Colonic mucosa (tissue), 4 donors: ENCODE data around the gene ASMTL. TPM values are rescaled to one million over a fixed set of nuclear protein-coding genes. Genes with fewer than 3 reads are reported as not detected.
"Not testable (repeated sequence)": the region's sequence is repeated elsewhere in the genome, so short reads cannot be mapped to it uniquely, and the experiment has no call there.

Source experiments
- DNase-seq: peaks from one replicate; pipeline ENCODE4 v3.0.0-alpha.2; 2020
- H3K27ac ChIP-seq: fragments of 200-600 bp; one replicate; pipeline ENCODE4 v1.8.0; 2021
- H3K27me3 ChIP-seq: fragments of 200-600 bp; one replicate; pipeline ENCODE4 v1.8.0; 2021
- H3K36me3 ChIP-seq: fragments of 200-600 bp; one replicate; pipeline ENCODE4 v1.8.0; 2021
- H3K4me1 ChIP-seq: fragments of 200-600 bp; one replicate; pipeline ENCODE4 v1.8.0; 2021; ENCODE audit warnings: mild to moderate bottlenecking
- H3K4me3 ChIP-seq: fragments of 200-600 bp; one replicate; pipeline ENCODE4 v1.8.0; 2021
- H3K9ac ChIP-seq, 2 donors: one replicate each; pipeline ENCODE4 v1.7.0; 2013; ENCODE audit warnings: control low read depth in 2 of 2, low read depth in 2 of 2, low read length in 2 of 2
- H3K9me3 ChIP-seq: fragments of 200-600 bp; one replicate; pipeline ENCODE4 v1.8.0; 2021
- intact Hi-C: fragments of 100-400 bp; cut with DNase I; formaldehyde crosslinking; loops from one replicate; pipeline ENCODE4 v1.14.1; 2022
- total RNA-seq, 2 donors: library from RNA; stranded (reverse); fragmentation: NEBNext Ultra II Directional in 1 of 2; extraction: Animal tissue kit (Norgen Biotek cat#: 25700) in 1 of 2; gene quantifications; one replicate each; pipeline ENCODE4 v1.2.1, GENCODE V29; 2021
- TF ChIP-seq, protein P1 (sequence below): fragments of 200-600 bp; IDR thresholded peaks from one replicate; pipeline ENCODE4 v1.8.0; 2022; ENCODE audit warnings: antibody characterized with exemption, mild to moderate bottlenecking
- donor health status: healthy.
- donor health status: DM: no; HTN: no; CAD: no.
- donor health status: DM: no; HTN: no; CAD: no.

ASMTL gene
- total RNA-seq, 2 donors from 2014 or later, result 17.4 to 21.6 TPM

DNA sequence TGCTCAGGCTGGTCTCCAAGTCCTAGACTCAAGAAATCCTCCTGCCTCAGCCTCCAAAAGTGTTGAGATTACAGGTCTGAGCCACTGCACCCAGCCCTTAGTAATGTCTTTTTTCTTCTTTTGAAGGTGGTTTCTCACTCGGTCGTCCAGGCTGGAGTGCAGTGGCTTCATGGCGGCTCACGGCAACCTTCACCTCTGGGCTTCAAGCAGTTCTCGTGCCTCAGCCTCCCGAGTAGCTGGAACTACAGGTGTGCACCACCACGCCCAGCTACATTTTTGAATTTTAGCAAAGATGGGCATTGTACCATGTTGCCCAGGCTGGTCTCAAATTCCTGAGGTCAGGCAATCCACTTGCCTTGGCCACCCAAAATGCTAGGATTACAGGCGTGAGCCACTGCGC lies 32.3 kb upstream of the ASMTL start:
- intact Hi-C loops, result no loop called here
- no peak for DNase-seq
- Histone ChIP-seq H3K27ac (no peak overlapping the region), H3K9ac (no peak overlapping the region), H3K9me3 (no peaks in the 10 kb centered on the region), H3K4me1 (no peaks in the 10 kb centered on the region), H3K4me3 (no peak overlapping the region), H3K36me3 (no peaks in the 10 kb centered on the region), H3K27me3 (no peaks in the 10 kb centered on the region)
- TF ChIP-seq, protein P1, sequence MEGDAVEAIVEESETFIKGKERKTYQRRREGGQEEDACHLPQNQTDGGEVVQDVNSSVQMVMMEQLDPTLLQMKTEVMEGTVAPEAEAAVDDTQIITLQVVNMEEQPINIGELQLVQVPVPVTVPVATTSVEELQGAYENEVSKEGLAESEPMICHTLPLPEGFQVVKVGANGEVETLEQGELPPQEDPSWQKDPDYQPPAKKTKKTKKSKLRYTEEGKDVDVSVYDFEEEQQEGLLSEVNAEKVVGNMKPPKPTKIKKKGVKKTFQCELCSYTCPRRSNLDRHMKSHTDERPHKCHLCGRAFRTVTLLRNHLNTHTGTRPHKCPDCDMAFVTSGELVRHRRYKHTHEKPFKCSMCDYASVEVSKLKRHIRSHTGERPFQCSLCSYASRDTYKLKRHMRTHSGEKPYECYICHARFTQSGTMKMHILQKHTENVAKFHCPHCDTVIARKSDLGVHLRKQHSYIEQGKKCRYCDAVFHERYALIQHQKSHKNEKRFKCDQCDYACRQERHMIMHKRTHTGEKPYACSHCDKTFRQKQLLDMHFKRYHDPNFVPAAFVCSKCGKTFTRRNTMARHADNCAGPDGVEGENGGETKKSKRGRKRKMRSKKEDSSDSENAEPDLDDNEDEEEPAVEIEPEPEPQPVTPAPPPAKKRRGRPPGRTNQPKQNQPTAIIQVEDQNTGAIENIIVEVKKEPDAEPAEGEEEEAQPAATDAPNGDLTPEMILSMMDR, result no peak

DNA sequence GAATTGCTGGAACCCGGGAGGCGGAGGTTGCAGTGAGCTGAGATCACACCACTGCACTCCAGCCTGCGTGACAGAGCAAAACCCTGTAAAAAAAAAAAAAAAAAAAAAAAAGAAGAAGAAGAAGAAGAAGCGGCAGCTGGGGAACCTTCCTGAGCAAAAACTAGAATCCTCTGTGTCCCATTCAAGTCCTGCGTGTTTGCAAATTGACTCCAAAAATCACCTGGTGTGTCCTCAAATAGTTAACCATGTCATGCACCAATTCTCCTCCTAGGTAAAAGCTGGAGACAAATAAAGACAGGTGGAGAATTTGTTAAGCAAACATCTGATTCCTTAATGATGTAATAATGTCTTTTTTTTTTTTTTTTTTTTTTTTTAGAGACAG lies 31.9 kb upstream of the ASMTL start:
- Histone ChIP-seq H3K9ac (no peak overlapping the region), H3K27ac (no peak overlapping the region), H3K36me3 (no peaks in the 10 kb centered on the region), H3K4me3 (no peak overlapping the region), H3K4me1 (no peaks in the 10 kb centered on the region), H3K27me3 (no peaks in the 10 kb centered on the region), H3K9me3 (no peaks in the 10 kb centered on the region)
- DNase-seq, result no peak
- intact Hi-C loops, result no loop called here
- TF ChIP-seq, protein P1, result no peak

DNA sequence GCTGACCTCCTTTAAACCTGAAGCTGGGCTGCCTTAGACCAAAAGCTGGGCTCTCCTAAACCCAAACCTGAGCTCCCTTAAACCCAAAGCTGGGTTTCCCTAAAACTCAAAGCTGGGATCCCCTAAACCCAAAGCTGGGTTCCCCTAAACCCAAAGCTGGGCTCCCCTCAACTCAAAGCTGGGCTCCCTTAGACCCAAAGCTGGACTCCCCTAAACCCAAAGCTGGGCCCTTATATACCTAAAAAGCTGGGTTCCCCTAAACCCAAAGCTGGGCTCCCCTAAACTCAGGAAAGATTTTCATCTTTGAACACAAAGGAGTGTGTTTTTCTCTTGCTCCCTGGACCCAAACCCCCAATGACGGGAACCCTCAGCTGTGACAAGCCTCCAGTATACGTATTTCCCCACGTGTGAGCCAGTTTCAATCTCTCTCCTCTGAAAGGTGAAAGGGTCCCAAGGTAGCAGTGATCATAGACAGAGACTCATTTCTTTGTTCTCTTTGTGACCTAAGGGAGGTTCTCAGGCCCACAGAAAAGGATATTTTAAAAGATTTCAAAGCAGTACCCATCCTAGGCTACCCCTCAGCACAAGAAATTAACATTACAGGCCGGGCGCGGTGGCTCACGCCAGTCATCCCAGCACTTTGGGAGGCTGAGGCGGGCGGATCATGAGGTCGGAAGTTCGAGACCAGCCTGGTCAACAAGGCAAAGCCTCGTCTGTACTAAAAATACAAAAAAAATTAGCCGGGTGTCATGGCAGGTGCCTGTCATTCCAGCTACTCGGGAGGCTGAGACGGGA lies 31.3 kb upstream of the ASMTL start:
- intact Hi-C loops, result no loop called here
- Histone ChIP-seq H3K4me3 (no peak overlapping the region), H3K27ac (no peak overlapping the region), H3K27me3 (no peaks in the 10 kb centered on the region), H3K9me3 (no peaks in the 10 kb centered on the region), H3K36me3 (no peaks in the 10 kb centered on the region), H3K4me1 (no peaks in the 10 kb centered on the region), H3K9ac (no peak overlapping the region)
- no peak for DNase-seq
- TF ChIP-seq, protein P1, result no peak

DNA sequence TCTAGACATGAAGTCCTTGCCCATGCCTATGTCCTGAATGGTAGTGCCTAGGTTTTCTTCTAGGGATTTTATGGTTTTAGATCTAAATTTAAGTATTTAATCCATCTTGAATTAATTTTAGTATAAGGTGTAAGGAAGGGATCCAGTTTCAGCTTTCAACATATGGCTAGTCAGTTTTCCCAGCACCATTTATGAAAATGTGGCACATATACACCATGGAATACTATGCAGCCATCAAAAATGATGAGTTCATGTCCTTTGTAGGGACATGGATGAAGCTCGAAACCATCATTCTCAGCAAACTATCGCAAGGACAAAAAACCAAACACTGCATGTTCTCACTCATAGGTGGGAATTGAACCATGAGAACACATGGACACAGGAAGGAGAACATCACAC lies 29.8 kb upstream of the ASMTL start:
- H3K4me1 ChIP-seq, H3K27me3 ChIP-seq, H3K27ac ChIP-seq, intact Hi-C loops, H3K36me3 ChIP-seq, DNase-seq, H3K9me3 ChIP-seq, H3K4me3 ChIP-seq: not testable (repeated sequence)
- peak overlapping the region in 1 of 2 donors; percentile 26 for H3K9ac ChIP-seq

DNA sequence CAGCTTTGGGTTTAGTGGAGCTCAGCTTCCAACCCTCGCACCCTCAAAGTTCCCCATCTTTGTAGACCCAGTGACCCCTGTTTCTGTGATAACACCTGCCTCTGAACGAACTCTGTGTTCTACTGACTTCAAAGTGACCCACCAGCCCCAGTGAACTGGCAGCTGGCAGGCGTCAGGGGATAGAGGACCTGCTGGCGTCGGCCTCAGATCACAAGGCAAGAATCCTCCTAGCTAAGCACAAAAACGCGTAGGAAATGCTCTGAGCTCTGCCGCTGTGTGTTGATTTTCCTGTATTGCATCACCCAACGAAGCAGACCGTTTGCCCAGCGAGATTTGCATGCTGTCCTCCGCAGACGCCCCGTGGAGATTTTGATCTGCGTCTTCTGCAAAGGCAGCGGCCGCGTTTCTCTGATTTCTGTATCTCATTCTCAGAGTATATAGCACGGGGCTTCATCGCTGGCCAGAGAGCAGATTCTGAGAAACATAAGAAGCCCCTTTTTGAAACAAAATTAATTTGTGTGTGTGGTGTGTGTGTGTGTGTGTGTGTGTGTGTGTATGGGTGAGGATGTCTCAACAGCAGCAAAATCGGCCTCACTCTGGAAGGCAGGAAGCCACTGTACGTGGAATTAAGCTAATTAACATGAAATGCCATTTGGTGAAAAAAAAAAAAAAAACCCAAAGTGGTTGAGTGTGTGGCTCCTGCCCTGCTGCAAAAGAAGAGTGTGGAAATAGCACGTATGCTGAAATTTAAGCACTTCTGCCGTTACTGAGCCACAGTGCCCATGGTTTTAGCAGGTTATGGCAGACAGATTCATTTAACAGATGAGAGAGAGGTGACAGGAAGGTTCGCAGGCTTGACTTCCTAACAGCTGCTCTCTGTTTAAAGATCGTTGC lies 29.2 kb upstream of the ASMTL start:
- Histone ChIP-seq H3K9ac (peak overlapping the region in 1 of 2 donors; percentile 26), H3K27me3 (no peaks in the 10 kb centered on the region), H3K4me3 (no peak overlapping the region), H3K36me3 (no peaks in the 10 kb centered on the region), H3K27ac (no peak overlapping the region), H3K9me3 (no peaks in the 10 kb centered on the region), H3K4me1 (no peaks in the 10 kb centered on the region)
- peak; percentile 57 for DNase-seq
- intact Hi-C loops, result no loop called here
- TF ChIP-seq, protein P1, result no peak
